DND-41 (cell line): ENCODE results near the gene CAGE1.

Experiments used
- ATAC-seq: fragments of 200-7000 bp; cut with Tn5 transposase; 3 replicates; pipeline ENCODE4 v1.9.1; 2021; ENCODE audit warnings: low read depth; ENCODE audit not compliant: insufficient read depth
- DNase-seq: peaks from one replicate; pipeline ENCODE4 v3.0.0-alpha.2; 2020
- H2AFZ ChIP-seq: 2 replicates; pipeline ENCODE4 v1.6.0; 2012; ENCODE audit warnings: low read depth, low read length
- H3K27ac ChIP-seq: 2 replicates; pipeline ENCODE4 v1.5.1; 2012; ENCODE audit warnings: low read length, inconsistent platforms
- H3K27me3 ChIP-seq: fragments of 200-600 bp; sonication (generic); 2 replicates; pipeline ENCODE4 v1.6.0; 2012; ENCODE audit warnings: low read length, mild to moderate bottlenecking, inconsistent platforms; ENCODE audit not compliant: insufficient read depth, poor library complexity
- H3K36me3 ChIP-seq: 2 replicates; pipeline ENCODE4 v1.5.1; 2012; ENCODE audit warnings: low read length, inconsistent platforms; ENCODE audit not compliant: insufficient read depth
- H3K4me1 ChIP-seq: 2 replicates; pipeline ENCODE4 v1.5.1; 2012; ENCODE audit warnings: mild to moderate bottlenecking, low read length; ENCODE audit not compliant: insufficient read depth
- H3K4me2 ChIP-seq: 2 replicates; pipeline ENCODE4 v1.6.0; 2012; ENCODE audit warnings: mild to moderate bottlenecking, moderate library complexity, low read length, inconsistent platforms; ENCODE audit not compliant: insufficient read depth
- H3K4me3 ChIP-seq, 2 experiments: fragments of 200-600 bp in 1 of 2; shearing (Covaris generic) in 1 of 2; 2 replicates each; pipeline ENCODE4 v1.5.1; 2012 to 2016; ENCODE audit warnings: inconsistent platforms in 2 of 2, low read length in 2 of 2, mild to moderate bottlenecking in 2 of 2, low read depth in 1 of 2, moderate library complexity in 1 of 2
- H3K79me2 ChIP-seq: 2 replicates; pipeline ENCODE4 v1.6.0; 2012; ENCODE audit warnings: low read length, inconsistent platforms; ENCODE audit not compliant: insufficient read depth
- H3K9ac ChIP-seq: 2 replicates; pipeline ENCODE4 v1.6.0; 2012; ENCODE audit warnings: low read depth, mild to moderate bottlenecking, inconsistent platforms, low read length, moderate library complexity
- H3K9me3 ChIP-seq: 2 replicates; pipeline ENCODE4 v1.5.1; 2012; ENCODE audit warnings: low read length, moderate library complexity, mild to moderate bottlenecking, inconsistent platforms; ENCODE audit not compliant: insufficient read depth, severe bottlenecking
- H4K20me1 ChIP-seq: 2 replicates; pipeline ENCODE4 v1.6.0; 2012; ENCODE audit warnings: low read length; ENCODE audit not compliant: insufficient read depth
- CTCF ChIP-seq: IDR thresholded peaks from 2 replicates; pipeline ENCODE4 v1.5.1; 2012; ENCODE audit warnings: borderline replicate concordance, low read length, moderate library complexity, mild to moderate bottlenecking; ENCODE audit not compliant: poor library complexity, severe bottlenecking; ENCODE audit errors: extremely low read depth
- EZH2 ChIP-seq: IDR thresholded peaks from 3 replicates; pipeline ENCODE4 v1.6.1; 2012; ENCODE audit warnings: borderline replicate concordance, low read depth, mild to moderate bottlenecking, moderate library complexity, low read length, inconsistent platforms; ENCODE audit not compliant: severe bottlenecking

CAGE1 gene

GRCh38 chr6:7307533-7307932 is 82.0 kb downstream of the CAGE1 start:
- Histone ChIP-seq H4K20me1 (peaks cover 44% of the 10 kb centered on the region), H3K4me1 (peaks cover 36% of the 10 kb centered on the region), H2AFZ (no peak overlapping the region), H3K79me2 (peaks cover 83% of the 10 kb centered on the region), H3K9ac (no peak overlapping the region), H3K27ac (no peak overlapping the region), H3K4me2 (no peak overlapping the region; the same call in 1 of the 2 replicates), H3K36me3 (peaks cover 76% of the 10 kb centered on the region), H3K4me3 (no peak overlapping the region), H3K27me3 (no peaks in the 10 kb centered on the region), H3K9me3 (no peaks in the 10 kb centered on the region)
- ATAC-seq (no peak), DNase-seq (no peak)
- TF ChIP-seq CTCF = no peak
- TF ChIP-seq EZH2 = no peak

GRCh38 chr6:7304821-7305220 is 84.7 kb downstream of the CAGE1 start:
- H3K79me2 ChIP-seq = peaks cover 65% of the 10 kb centered on the region

GRCh38 chr6:7301702-7302101 is 87.8 kb downstream of the CAGE1 start:
- DNase-seq (no peak), ATAC-seq (no peak)
- Histone ChIP-seq H3K27me3 (no peaks in the 10 kb centered on the region), H3K4me3 (no peak overlapping the region), H3K4me1 (no peaks in the 10 kb centered on the region), H4K20me1 (peaks cover 21% of the 10 kb centered on the region; the same call in 1 of the 2 replicates), H3K9ac (no peak overlapping the region), H3K4me2 (no peak overlapping the region), H3K36me3 (peaks cover 89% of the 10 kb centered on the region), H3K79me2 (peaks cover 41% of the 10 kb centered on the region), H3K27ac (no peak overlapping the region), H3K9me3 (no peaks in the 10 kb centered on the region), H2AFZ (no peak overlapping the region)
- no peak for TF ChIP-seq EZH2
- no peak for TF ChIP-seq CTCF

More at GRCh38 chr6:7304821-7305220, 84.7 kb downstream of the CAGE1 start:
- ATAC-seq (no peak), DNase-seq (no peak)
- Histone ChIP-seq H2AFZ (no peak overlapping the region), H3K27ac (no peak overlapping the region), H3K27me3 (no peaks in the 10 kb centered on the region), H3K9me3 (no peaks in the 10 kb centered on the region), H3K4me3 (no peak overlapping the region), H3K4me1 (peaks cover 14% of the 10 kb centered on the region; the same call in 1 of the 2 replicates), H3K9ac (no peak overlapping the region), H3K4me2 (no peak overlapping the region), H3K36me3 (peaks cover 89% of the 10 kb centered on the region), H4K20me1 (peaks cover 31% of the 10 kb centered on the region)
- no peak for TF ChIP-seq CTCF
- no peak for TF ChIP-seq EZH2

- Histone ChIP-seq H3K4me2 (no peak overlapping the region), H3K36me3 (peaks cover 96% of the 10 kb centered on the region), H3K27ac (no peak overlapping the region), H3K9ac (no peak overlapping the region), H2AFZ (no peak overlapping the region), H3K4me1 (no peaks in the 10 kb centered on the region), H3K4me3 (no peak overlapping the region), H3K27me3 (no peaks in the 10 kb centered on the region), H3K79me2 (peaks cover 36% of the 10 kb centered on the region), H3K9me3 (no peaks in the 10 kb centered on the region), H4K20me1 (peaks cover 21% of the 10 kb centered on the region; the same call in 1 of the 2 replicates)
- ATAC-seq (no peak), DNase-seq (no peak)
- TF ChIP-seq EZH2 = no peak
- TF ChIP-seq CTCF = no peak
Measured at GRCh38 chr6:7300926-7301325, 88.6 kb downstream of the CAGE1 start.
